Lung (tissue), 12 donors: ENCODE measurements around the gene MYO18A. TPM values are rescaled to one million over a fixed set of nuclear protein-coding genes. Genes with fewer than 3 reads are reported as not detected.

Source experiments
- ATAC-seq: fragments of 200-7000 bp; cut with Tn5 transposase; one replicate; pipeline ENCODE4 v1.9.1; 2020; ENCODE audit warnings: moderate number of reproducible peaks; ENCODE audit not compliant: insufficient read depth, low FRiP score
- DNase-seq, 3 donors: peaks; one replicate each; pipeline ENCODE4 v3.0.0-alpha.2; 2013 to 2017
- H3K27ac ChIP-seq, 2 donors: one replicate each; pipeline ENCODE4 v1.5.1; 2013; ENCODE audit warnings: mild to moderate bottlenecking in 2 of 2, moderate library complexity in 2 of 2, control low read depth in 1 of 2, inconsistent platforms in 1 of 2, low read depth in 1 of 2, low read length in 1 of 2
- H3K27me3 ChIP-seq, 3 donors: one replicate each; pipeline ENCODE4 v1.5.1; 2013; ENCODE audit warnings: low read length in 2 of 3; ENCODE audit not compliant: control insufficient read depth in 3 of 3, insufficient read depth in 3 of 3
- H3K36me3 ChIP-seq, 4 donors: one replicate each; pipeline ENCODE4 v1.5.1; 2013; ENCODE audit warnings: low read length in 4 of 4, mild to moderate bottlenecking in 1 of 4, moderate library complexity in 1 of 4; ENCODE audit not compliant: control insufficient read depth in 4 of 4, insufficient read depth in 4 of 4
- H3K4me1 ChIP-seq, 5 donors: one replicate each; pipeline ENCODE4 v1.5.1; 2013; ENCODE audit warnings: low read length in 5 of 5, mild to moderate bottlenecking in 2 of 5, moderate library complexity in 1 of 5; ENCODE audit not compliant: control insufficient read depth in 5 of 5, insufficient read depth in 5 of 5
- H3K4me3 ChIP-seq: one replicate; pipeline ENCODE4 v1.5.1; 2013; ENCODE audit warnings: mild to moderate bottlenecking, control low read depth, moderate library complexity
- H3K9ac ChIP-seq, 2 donors: one replicate each; pipeline ENCODE4 v1.5.1; 2013; ENCODE audit warnings: low read length in 2 of 2, control low read depth in 1 of 2; ENCODE audit not compliant: insufficient read depth in 1 of 2
- H3K9me3 ChIP-seq, 4 donors: one replicate each; pipeline ENCODE4 v1.5.1; 2013; ENCODE audit warnings: low read length in 3 of 4, mild to moderate bottlenecking in 1 of 4, moderate library complexity in 1 of 4; ENCODE audit not compliant: control insufficient read depth in 4 of 4, insufficient read depth in 3 of 4
- WGBS, 2 donors: extraction: QIAGEN DNeasy Blood & Tissue Kit; methylation state at CpG; one replicate each; pipeline ENCODE4 v1.1.7; 2013; 5-methylcytosine and 5-hydroxymethylcytosine counted together
- polyA plus RNA-seq, 2 donors: library from polyadenylated mRNA; stranded (reverse); fragments of 200-250 nt; gene quantifications; one replicate each; pipeline ENCODE4 v1.2.1, GENCODE V29; 2013
- total RNA-seq, 2 donors: library from RNA; depleted of rRNA in 1 of 2; stranded (reverse); fragments of >200 nt in 1 of 2; gene quantifications; one replicate each; pipeline ENCODE4 v1.2.1, GENCODE V29; 2014 to 2021
- TF ChIP-seq, protein P1 (sequence below): IDR thresholded peaks from 2 replicates; pipeline ENCODE4 v1.5.1; 2012; ENCODE audit warnings: mild to moderate bottlenecking; ENCODE audit errors: control extremely low read depth, extremely low read depth
- donor health status: control.
- donor health status: control.
- donor health status: Bipolar disorder and iron deficiency.
- donor health status: healthy.
- donor health status: DM: yes; HTN: yes; CAD: no.

MYO18A gene
- total and polyA plus RNA-seq, 4 donors, result 19.0 to 65.2 (median 49.3) TPM

- TF ChIP-seq, protein P1, sequence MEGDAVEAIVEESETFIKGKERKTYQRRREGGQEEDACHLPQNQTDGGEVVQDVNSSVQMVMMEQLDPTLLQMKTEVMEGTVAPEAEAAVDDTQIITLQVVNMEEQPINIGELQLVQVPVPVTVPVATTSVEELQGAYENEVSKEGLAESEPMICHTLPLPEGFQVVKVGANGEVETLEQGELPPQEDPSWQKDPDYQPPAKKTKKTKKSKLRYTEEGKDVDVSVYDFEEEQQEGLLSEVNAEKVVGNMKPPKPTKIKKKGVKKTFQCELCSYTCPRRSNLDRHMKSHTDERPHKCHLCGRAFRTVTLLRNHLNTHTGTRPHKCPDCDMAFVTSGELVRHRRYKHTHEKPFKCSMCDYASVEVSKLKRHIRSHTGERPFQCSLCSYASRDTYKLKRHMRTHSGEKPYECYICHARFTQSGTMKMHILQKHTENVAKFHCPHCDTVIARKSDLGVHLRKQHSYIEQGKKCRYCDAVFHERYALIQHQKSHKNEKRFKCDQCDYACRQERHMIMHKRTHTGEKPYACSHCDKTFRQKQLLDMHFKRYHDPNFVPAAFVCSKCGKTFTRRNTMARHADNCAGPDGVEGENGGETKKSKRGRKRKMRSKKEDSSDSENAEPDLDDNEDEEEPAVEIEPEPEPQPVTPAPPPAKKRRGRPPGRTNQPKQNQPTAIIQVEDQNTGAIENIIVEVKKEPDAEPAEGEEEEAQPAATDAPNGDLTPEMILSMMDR, result no peak
- Histone ChIP-seq H3K27me3 (no peaks in the 10 kb centered on the region), H3K4me1 (peaks cover 10 to 26% (median 16%) of the 10 kb centered on the region in 5 donors), H3K36me3 (no peaks in the 10 kb centered on the region), H3K9me3 (no peaks in the 10 kb centered on the region), H3K27ac (peak overlapping the region; percentile 37 to 78), H3K4me3 (no peak overlapping the region), H3K9ac (peak overlapping the region in 1 of 2 donors; percentile 73)
- WGBS, 2 donors, result 36 to 53% methylated on average over 8 of the region's 8 CpGs
- DNase-seq (peak; percentile 64 to 76 (median 64)), ATAC-seq (no peak)
Measured at GRCh38 chr17:29149431-29150064, 30.6 kb downstream of the MYO18A start.

DNA sequence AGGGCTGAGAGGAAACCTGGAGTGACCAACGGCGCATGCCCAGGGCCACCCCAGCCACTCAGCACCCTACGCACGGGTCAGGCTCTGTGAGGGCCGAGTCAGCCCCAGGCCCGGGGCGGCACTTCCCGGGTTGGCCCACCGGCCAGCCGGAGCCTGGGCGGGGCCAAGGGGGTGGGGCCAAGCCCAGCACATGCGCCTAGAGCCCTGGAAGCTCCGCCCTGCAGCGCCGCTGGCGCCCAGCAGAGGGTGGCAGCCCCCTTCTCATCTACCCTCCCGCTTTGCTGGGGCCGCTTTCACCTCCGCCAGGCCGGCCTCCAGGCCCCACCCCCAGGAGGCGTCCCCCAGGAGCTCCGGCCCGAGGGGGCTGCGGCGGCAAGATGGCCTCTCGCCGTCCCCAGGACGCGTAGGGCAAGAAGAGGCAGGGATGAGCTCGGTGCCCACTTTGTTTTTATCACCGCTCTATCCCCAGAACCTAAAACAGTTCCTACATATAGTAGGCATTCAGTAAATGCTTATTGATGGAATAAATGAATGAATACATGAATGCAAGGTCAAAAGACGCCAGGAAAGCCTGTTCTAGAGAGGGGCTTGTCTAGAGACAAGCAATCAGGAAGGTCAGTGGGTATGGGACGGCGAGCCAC is 31.3 kb downstream of the MYO18A start:
- TF ChIP-seq, protein P1, result peak; percentile 96
- DNase-seq, result peak; percentile 94 to 97 (median 95)
- no peaks in the 10 kb centered on the region for H3K27me3 ChIP-seq
- peak overlapping the region in 1 of 2 donors; percentile 73 for H3K9ac ChIP-seq
- ATAC-seq, result peak; percentile 96
- H3K9me3 ChIP-seq, result no peaks in the 10 kb centered on the region
- no peaks in the 10 kb centered on the region for H3K36me3 ChIP-seq
- peaks cover 4 to 21% (median 18%) of the 10 kb centered on the region in 5 donors for H3K4me1 ChIP-seq
- peak overlapping the region; percentile 78 to 82 for H3K27ac ChIP-seq
- H3K4me3 ChIP-seq, result peak overlapping the region; percentile 2
- 5% methylated on average over 34 of the region's 34 CpGs for WGBS, 2 donors

GRCh38 chr17:29148257-29148789 is 31.9 kb downstream of the MYO18A start:
- ATAC-seq (no peak), DNase-seq (no peak)
- Histone ChIP-seq H3K27ac (peak overlapping the region; percentile 78 to 82), H3K9ac (peak overlapping the region; percentile 17 to 34), H3K36me3 (no peaks in the 10 kb centered on the region), H3K4me1 (peaks cover 2 to 24% (median 21%) of the 10 kb centered on the region in 5 donors), H3K9me3 (no peaks in the 10 kb centered on the region), H3K4me3 (no peak overlapping the region), H3K27me3 (no peaks in the 10 kb centered on the region)
- 27 to 40% methylated on average over 5 of the region's 5 CpGs for WGBS, 2 donors
- TF ChIP-seq, protein P1, result no peak
